IPS-20b (cell line): Measurements from ENCODE around the gene SRSF1.
A peak's percentile ranks its signal among the peaks of the same experiment; 100 is the strongest.

ENCODE experiments used
- H3K27ac ChIP-seq: one replicate; pipeline ENCODE4 v1.5.1; 2013; ENCODE audit warnings: low read length
- H3K27me3 ChIP-seq: 2 replicates; pipeline ENCODE4 v1.6.1; 2013; ENCODE audit warnings: mild to moderate bottlenecking, low read length, inconsistent platforms; ENCODE audit not compliant: insufficient read depth
- H3K36me3 ChIP-seq: 2 replicates; pipeline ENCODE4 v1.6.1; 2013; ENCODE audit warnings: low read depth, mild to moderate bottlenecking, inconsistent platforms, low read length, moderate library complexity; ENCODE audit not compliant: insufficient read depth
- H3K4me1 ChIP-seq: 2 replicates; pipeline ENCODE4 v1.6.1; 2013; ENCODE audit warnings: mild to moderate bottlenecking, control low read depth, inconsistent platforms, low read length, moderate library complexity; ENCODE audit not compliant: insufficient read depth
- H3K4me3 ChIP-seq: 2 replicates; pipeline ENCODE4 v1.5.1; 2013; ENCODE audit warnings: mild to moderate bottlenecking, low read length, inconsistent platforms
- H3K9ac ChIP-seq: 2 replicates; pipeline ENCODE4 v1.6.1; 2013; ENCODE audit warnings: low read depth, mild to moderate bottlenecking, inconsistent platforms, low read length, moderate library complexity
- H3K9me3 ChIP-seq: 2 replicates; pipeline ENCODE4 v1.6.1; 2013; ENCODE audit warnings: mild to moderate bottlenecking, low read depth, low read length, inconsistent platforms; ENCODE audit not compliant: insufficient read depth

The SRSF1 gene

DNA sequence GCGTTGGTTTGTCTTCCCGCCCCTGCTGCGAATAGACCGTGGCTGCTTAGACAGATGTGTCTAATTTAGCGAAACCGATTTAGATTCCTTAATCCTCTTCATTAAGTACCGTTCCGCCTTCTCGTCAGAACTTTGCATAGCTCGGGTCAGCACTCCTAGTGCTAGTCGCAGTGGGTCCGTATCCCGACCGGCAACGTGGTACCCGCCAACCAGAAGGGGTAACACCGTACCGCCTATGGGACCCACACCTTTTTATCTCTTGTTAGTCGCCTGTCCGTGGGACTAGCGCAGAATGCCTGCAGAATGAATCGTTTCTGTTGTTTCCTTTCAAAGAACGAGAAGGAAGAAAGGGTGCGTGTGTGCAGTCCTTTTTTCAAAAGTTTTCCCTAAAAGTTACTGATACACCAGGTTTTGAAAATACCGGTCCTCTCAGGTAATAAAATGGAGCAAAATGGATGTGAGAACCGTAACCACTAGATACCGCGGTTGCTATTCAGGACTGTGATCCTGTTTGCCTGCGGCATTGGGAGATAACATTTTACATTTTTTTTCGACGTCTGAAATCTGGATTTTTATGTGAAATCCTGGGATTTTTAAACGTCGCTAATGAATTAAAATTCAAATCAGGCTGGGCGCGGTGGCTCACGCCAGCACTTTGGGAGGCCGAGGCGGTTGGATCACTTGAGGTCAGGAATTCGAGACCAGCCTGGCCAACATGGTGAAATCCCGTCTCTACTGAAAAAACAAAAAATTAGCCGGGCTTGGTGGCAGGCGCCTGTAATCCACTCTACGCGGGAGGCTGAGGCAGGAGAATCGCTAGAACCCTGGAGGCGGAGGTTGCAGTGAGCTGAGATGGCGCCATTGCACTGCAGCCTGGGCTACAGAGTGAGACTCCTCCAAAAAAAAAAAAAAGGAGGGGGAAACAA, 998 bp upstream of the SRSF1 start:
- Histone ChIP-seq H3K27ac (peak overlapping the region; percentile 35), H3K4me3 (peak overlapping the region; percentile 94), H3K9me3 (no peaks in the 10 kb centered on the region), H3K4me1 (peaks cover 17% of the 10 kb centered on the region), H3K9ac (peak overlapping the region; percentile 100; the same call in 1 of the 2 replicates), H3K27me3 (no peaks in the 10 kb centered on the region), H3K36me3 (peaks cover 31% of the 10 kb centered on the region)

DNA sequence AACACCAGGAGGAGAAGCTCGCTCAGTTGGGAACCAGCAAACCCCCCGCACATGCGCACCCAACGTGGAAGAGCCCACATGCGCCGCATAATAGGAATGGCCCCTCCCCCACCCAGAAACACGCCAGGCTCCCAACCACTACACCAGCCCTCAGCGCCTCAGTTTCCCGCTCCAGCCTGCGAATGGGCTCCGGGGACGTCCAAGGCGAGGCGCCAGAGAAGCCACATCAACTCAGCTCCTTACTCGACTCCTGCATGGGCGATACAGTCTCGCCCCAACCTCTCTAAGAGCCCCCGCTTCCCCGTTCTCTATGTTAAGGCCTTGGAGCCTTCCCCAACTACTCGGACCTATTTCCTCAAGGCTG, 504 bp downstream of the SRSF1 start:
- Histone ChIP-seq H3K27me3 (no peaks in the 10 kb centered on the region), H3K4me1 (peaks cover 17% of the 10 kb centered on the region), H3K9me3 (no peaks in the 10 kb centered on the region), H3K9ac (peak overlapping the region; percentile 100), H3K36me3 (peaks cover 46% of the 10 kb centered on the region), H3K4me3 (peak overlapping the region; percentile 94), H3K27ac (peak overlapping the region; percentile 99)

DNA sequence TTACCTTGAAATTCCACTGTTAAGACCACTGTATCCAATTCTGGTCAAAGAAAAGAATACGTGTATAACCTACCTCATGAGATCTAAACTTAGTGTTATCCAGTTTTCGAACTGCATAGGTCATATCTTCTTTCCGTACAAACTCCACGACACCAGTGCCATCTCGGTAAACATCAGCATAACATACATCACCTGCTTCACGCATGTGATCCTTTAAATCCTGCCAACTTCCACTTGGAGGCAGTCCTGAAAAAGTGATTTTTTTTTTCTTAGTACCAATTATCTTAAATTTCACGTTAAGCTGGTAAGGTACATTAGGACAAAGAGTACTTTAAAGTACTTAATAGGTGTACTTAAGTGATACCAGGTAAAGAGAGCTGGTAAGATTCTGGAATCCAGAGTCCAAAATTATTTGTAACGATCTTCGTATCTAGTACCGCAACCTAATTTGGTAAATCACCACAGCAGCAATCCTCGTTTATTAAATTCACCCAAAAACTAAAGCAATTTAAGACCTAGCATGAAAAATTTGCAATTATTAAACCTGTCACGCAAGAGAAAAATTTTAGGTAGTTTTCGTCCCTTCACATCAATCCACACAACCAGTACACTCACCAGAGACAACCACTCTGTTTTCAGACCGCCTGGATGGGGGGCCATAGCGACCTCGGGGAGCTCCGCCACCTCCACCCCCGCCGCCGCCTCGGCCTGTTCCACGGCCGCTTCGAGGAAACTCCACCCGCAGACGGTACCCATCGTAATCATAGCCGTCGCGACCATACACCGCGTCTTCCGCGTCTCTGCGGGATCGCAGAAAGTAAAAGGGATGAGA, 1.1 kb downstream of the SRSF1 start:
- H3K36me3 ChIP-seq, result peaks cover 52% of the 10 kb centered on the region
- peak overlapping the region; percentile 100 for H3K9ac ChIP-seq
- H3K4me3 ChIP-seq, result peak overlapping the region; percentile 94
- H3K27ac ChIP-seq, result peak overlapping the region; percentile 99
- H3K27me3 ChIP-seq, result no peaks in the 10 kb centered on the region
- peaks cover 17% of the 10 kb centered on the region for H3K4me1 ChIP-seq
- no peaks in the 10 kb centered on the region for H3K9me3 ChIP-seq

DNA sequence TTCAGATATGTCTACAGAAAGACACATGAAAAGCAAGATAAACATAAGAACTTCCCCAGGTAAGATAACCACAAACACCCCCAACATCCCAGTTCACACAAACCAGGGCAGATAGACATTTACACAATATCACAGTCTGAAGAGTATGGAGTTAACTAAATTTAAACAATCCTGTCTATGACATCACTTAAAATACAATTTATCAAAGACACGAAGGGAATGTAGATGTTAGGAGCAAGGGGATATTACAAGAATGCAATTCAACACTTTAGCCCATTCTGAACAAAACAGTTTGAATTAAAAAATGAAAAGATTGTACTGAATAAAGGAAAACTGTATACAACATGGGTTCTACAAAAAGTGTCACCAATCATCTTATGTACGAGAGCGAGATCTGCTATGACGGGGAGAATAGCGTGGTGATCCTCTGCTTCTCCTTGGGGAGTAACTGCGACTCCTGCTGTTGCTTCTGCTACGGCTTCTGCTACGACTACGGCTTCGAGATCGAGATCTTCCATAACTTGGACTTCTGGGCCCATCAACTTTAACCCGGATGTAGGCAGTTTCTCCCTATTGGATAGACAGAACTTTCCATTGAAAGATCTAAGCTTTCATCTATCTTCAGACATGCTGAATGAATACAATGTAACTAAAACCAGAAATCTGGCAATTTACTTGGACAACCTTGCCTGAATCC, 1.9 kb downstream of the SRSF1 start:
- H3K4me3 ChIP-seq, result peak overlapping the region; percentile 94
- H3K9ac ChIP-seq, result peak overlapping the region; percentile 100; the same call in 1 of the 2 replicates
- H3K36me3 ChIP-seq, result peaks cover 60% of the 10 kb centered on the region
- no peaks in the 10 kb centered on the region for H3K27me3 ChIP-seq
- H3K4me1 ChIP-seq, result peaks cover 17% of the 10 kb centered on the region
- no peaks in the 10 kb centered on the region for H3K9me3 ChIP-seq
- H3K27ac ChIP-seq, result no peak overlapping the region

DNA sequence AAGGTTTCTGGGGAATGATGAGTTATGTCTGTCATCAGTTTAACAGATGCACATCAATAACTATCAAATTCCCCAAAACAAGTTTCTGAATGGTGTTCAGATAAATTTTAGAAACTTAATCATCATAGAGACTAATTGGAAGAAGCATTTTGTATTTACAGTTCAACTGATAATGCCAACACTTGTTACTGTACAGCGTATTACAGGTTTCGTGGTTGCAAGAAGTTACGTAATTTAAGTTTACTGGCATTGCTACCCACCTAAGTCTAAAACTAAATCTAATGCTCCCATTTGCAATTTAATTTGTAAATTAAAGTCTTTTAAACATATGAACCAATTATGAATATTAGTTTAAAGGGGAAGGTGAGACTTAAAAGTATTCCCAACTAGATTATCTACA, 3.0 kb downstream of the SRSF1 start:
- Histone ChIP-seq H3K4me1 (peaks cover 17% of the 10 kb centered on the region), H3K9me3 (no peaks in the 10 kb centered on the region), H3K9ac (peak overlapping the region; percentile 100; the same call in 1 of the 2 replicates), H3K27ac (no peak overlapping the region), H3K27me3 (no peaks in the 10 kb centered on the region), H3K36me3 (peaks cover 71% of the 10 kb centered on the region), H3K4me3 (peak overlapping the region; percentile 94)

DNA sequence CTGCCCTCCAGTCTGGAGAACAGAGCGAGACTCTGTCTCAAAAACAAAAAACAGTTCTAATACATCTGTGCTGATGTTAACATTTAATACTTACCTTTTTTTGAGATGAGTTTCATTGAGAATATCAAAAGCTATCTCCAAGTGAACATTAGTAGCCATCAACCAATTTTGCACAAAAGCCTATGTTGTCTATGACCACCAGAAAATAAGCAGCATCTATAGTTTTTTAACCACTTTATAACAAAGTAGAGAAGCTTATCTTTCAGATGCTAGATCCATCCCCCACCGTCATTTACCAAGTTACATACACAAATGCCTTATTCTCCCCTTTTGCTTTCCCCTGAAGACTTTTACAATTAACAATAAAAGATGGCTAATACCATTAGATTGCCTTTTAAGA, 4.1 kb downstream of the SRSF1 start:
- H3K4me3 ChIP-seq, result peak overlapping the region; percentile 94; the same call in 1 of the 2 replicates
- H3K36me3 ChIP-seq, result peaks cover 82% of the 10 kb centered on the region
- H3K27me3 ChIP-seq, result no peaks in the 10 kb centered on the region
- no peaks in the 10 kb centered on the region for H3K9me3 ChIP-seq
- H3K4me1 ChIP-seq, result peaks cover 17% of the 10 kb centered on the region
- no peak overlapping the region for H3K9ac ChIP-seq
- H3K27ac ChIP-seq, result no peak overlapping the region

DNA sequence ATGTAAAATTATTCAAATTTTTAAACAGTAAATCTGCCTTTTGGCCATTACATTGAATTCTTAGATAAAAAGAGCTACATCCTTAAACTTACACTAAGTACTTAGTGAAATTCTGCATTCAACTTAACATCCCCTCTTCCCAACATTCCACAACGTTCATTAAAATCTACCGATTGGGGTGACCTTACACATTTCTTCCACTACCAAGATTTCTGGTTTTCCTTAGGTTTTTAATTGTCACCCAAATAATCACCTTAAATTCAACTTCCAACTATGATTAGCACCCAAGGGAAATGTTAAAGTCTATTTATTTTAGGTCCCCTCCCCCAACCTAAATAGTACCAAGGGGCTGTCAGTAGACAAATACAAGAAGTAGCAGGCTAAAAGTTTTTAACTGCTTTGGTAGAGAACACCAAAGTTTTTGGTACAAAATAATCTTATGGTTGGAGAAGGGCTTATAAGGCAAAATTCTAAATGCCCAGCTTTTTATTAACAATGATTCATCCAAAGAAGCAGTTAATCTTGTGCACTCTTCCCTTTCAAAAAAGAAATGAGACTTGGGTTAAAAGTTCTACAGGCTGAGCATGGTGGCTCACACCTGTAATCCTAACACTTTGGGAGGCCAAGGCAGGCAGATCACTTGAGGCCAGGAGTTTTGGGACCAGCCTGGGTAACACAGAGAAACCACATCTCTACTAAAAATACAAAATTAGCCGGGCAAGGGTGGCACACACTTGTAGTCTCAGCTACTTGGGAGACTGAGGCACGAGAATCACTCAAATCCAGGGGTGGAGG, 4.7 kb downstream of the SRSF1 start:
- no peak overlapping the region for H3K4me3 ChIP-seq
- H3K9ac ChIP-seq, result no peak overlapping the region
- H3K27ac ChIP-seq, result no peak overlapping the region
- H3K4me1 ChIP-seq, result peaks cover 17% of the 10 kb centered on the region
- no peaks in the 10 kb centered on the region for H3K9me3 ChIP-seq
- H3K27me3 ChIP-seq, result no peaks in the 10 kb centered on the region
- H3K36me3 ChIP-seq, result peaks cover 88% of the 10 kb centered on the region

DNA sequence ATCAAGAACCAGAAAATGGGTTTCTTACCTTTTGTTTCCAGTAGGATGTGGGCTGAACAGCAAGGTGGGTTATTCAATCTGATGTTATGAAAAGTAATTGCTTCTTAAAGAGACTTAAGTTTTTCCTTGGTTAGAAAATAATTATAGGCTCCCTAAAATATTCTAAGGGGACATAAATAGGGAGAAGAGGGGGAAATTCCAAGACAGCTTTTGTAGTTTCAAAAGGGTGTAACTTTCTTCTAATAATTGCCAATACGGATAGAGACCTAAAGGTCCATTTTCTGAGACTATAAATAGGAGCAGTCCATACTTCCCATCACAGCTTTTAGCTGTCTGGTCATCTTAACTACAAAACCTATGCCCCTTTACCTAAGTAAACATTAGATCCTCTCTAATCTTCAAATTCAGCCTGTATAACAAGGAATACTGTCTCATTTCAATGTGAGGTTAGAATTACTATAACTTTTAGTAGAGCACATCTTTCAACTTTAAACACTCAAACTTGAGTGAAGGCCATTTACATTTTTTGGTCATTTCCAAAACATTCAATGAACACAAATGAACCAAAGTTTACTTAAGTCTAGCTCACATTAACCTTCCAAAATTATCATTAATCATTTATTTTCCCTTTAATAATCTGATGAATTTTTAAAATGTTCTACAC, 5.5 kb downstream of the SRSF1 start:
- H3K4me1 ChIP-seq, result peaks cover 17% of the 10 kb centered on the region
- no peaks in the 10 kb centered on the region for H3K9me3 ChIP-seq
- H3K36me3 ChIP-seq, result peaks cover 92% of the 10 kb centered on the region
- no peak overlapping the region for H3K27ac ChIP-seq
- H3K9ac ChIP-seq, result no peak overlapping the region
- no peaks in the 10 kb centered on the region for H3K27me3 ChIP-seq
- H3K4me3 ChIP-seq, result no peak overlapping the region

DNA sequence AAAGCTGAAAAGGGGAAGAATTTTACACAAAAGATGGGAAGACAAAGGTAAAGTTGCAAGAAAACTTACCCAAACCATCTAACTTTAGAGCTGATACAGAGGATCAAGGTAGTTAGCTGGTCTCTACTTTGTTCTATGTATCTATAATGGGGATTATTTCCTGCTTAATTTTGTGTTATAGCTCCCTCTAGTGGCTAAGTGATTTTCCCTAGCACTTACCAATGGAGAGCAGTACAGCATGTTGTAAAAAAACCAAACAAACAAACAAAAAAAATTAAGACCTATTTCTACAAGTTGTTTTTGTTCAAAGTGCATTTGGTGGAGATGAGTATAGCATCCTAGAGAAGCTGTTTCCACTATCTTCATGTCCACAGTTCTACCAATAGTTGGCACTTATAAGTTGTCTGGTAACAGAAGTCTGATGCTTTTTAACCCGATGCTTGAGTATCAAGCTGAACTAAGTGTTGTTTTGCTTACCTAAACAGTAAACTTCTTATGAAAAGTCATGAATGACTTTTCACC, 7.5 kb downstream of the SRSF1 start:
- H3K27ac ChIP-seq, result no peak overlapping the region
- peaks cover 9% of the 10 kb centered on the region; the same call in 1 of the 2 replicates for H3K4me1 ChIP-seq
- H3K9me3 ChIP-seq, result no peaks in the 10 kb centered on the region
- H3K4me3 ChIP-seq, result no peak overlapping the region
- H3K36me3 ChIP-seq, result peaks cover 76% of the 10 kb centered on the region
- H3K27me3 ChIP-seq, result no peaks in the 10 kb centered on the region
- H3K9ac ChIP-seq, result no peak overlapping the region

DNA sequence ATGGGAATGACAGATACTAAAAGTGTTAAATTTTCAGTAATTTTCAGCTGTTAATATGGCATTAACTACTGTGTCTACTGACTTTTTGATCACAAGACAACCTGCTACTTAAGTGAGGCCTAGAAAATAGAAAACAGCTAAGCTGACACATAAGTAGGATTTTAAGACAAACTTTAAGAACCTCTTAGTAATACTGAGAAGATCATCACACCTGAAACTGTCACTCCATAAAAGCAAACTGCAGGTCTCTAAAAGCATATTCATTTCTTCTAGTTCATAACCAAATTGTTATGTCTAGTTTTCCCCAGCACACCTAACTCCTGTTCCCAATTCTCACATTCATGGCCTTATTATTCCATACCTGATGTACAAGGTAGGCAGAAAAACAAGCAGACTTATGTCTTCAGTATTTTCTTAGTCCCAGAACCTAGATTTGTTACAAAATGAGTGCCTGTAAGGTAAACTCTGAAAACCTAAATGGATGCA, 8.0 kb downstream of the SRSF1 start:
- Histone ChIP-seq H3K27me3 (no peaks in the 10 kb centered on the region), H3K4me3 (no peak overlapping the region), H3K9me3 (no peaks in the 10 kb centered on the region), H3K4me1 (peaks cover 4% of the 10 kb centered on the region; the same call in 1 of the 2 replicates), H3K9ac (no peak overlapping the region), H3K27ac (no peak overlapping the region), H3K36me3 (peaks cover 71% of the 10 kb centered on the region)
